ENCODE data around the gene TH.

DNA sequence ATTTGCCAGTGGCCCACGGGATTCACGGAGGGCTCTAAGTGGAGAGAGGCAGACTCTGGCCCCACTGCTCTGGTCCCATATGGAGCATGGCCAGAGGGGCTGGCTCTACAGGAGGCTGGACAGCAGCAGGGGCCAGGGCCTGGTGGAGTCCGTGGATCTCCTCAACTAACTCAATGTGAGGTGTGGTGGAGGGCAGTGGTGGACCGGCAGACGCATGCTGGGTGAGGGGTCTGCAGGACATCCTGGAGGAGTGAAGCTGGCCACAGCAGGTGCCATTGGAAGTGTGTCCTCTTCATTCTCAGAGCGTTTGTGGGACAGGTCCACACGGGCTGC is 48.0 kb downstream of the TH start:
- TF ChIP-seq, protein P1, sequence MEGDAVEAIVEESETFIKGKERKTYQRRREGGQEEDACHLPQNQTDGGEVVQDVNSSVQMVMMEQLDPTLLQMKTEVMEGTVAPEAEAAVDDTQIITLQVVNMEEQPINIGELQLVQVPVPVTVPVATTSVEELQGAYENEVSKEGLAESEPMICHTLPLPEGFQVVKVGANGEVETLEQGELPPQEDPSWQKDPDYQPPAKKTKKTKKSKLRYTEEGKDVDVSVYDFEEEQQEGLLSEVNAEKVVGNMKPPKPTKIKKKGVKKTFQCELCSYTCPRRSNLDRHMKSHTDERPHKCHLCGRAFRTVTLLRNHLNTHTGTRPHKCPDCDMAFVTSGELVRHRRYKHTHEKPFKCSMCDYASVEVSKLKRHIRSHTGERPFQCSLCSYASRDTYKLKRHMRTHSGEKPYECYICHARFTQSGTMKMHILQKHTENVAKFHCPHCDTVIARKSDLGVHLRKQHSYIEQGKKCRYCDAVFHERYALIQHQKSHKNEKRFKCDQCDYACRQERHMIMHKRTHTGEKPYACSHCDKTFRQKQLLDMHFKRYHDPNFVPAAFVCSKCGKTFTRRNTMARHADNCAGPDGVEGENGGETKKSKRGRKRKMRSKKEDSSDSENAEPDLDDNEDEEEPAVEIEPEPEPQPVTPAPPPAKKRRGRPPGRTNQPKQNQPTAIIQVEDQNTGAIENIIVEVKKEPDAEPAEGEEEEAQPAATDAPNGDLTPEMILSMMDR (IDR thresholded peaks at IDR 0.05), result no peak
- TF ChIP-seq POLR2A (IDR thresholded peaks at IDR 0.05) (no peak), EP300 (IDR thresholded peaks at IDR 0.05) (no peak)
